Measurements from ENCODE around the gene CHD9.

DNA sequence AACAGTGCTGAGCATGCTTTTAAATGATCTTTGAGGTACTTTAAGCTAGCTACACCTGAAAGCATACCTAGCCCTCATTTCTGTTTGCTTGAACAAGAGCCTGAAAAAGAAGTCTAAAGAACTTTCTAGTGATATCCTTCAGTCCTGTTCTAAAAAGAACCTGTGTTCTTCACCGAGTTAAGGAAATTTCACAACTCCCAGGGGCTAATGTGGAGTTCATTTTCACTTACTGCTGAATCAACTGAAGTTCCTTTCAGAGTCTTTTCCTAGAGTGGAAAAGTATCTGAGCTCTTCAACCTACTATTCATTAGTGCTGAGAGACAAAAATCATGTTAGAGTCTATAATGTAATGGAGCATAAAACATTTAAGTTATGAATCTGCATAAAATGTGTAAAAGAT is 66.9 kb downstream of the CHD9 start:
- TF ChIP-seq, protein P1, sequence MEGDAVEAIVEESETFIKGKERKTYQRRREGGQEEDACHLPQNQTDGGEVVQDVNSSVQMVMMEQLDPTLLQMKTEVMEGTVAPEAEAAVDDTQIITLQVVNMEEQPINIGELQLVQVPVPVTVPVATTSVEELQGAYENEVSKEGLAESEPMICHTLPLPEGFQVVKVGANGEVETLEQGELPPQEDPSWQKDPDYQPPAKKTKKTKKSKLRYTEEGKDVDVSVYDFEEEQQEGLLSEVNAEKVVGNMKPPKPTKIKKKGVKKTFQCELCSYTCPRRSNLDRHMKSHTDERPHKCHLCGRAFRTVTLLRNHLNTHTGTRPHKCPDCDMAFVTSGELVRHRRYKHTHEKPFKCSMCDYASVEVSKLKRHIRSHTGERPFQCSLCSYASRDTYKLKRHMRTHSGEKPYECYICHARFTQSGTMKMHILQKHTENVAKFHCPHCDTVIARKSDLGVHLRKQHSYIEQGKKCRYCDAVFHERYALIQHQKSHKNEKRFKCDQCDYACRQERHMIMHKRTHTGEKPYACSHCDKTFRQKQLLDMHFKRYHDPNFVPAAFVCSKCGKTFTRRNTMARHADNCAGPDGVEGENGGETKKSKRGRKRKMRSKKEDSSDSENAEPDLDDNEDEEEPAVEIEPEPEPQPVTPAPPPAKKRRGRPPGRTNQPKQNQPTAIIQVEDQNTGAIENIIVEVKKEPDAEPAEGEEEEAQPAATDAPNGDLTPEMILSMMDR (conservative IDR thresholded peaks at IDR 0.05; ENCODE audit: low read length), result no peak
- TF ChIP-seq EZH2phosphoT487 (IDR thresholded peaks at IDR 0.05; ENCODE audit: borderline replicate concordance), result no peak
